MG63 (cell line): ENCODE measurements around the gene WDR73. TPM values are rescaled to one million over a fixed set of nuclear protein-coding genes. Genes with fewer than 3 reads are reported as not detected.

Experiments
- DNase-seq: peaks from one replicate; pipeline ENCODE4 v3.0.0-alpha.2; 2020
- H3K27me3 ChIP-seq: fragments of 250-450 bp; sonication (Bioruptor Pico); 2 replicates; pipeline ENCODE4 v1.5.1; 2020; ENCODE audit warnings: mild to moderate bottlenecking, moderate library complexity
- H3K36me3 ChIP-seq: fragments of 250-450 bp; sonication (Bioruptor Pico); 2 replicates; pipeline ENCODE4 v1.5.1; 2020; ENCODE audit warnings: mild to moderate bottlenecking, moderate library complexity
- H3K4me3 ChIP-seq: fragments of 250-450 bp; sonication (Bioruptor Pico); 2 replicates; pipeline ENCODE4 v1.5.1; 2020; ENCODE audit warnings: mild to moderate bottlenecking, moderate library complexity
- H3K9me3 ChIP-seq: fragments of 250-450 bp; sonication (Bioruptor Pico); 2 replicates; pipeline ENCODE4 v1.5.1; 2020; ENCODE audit warnings: mild to moderate bottlenecking, moderate library complexity
- total RNA-seq: library from RNA; depleted of rRNA; stranded (reverse); fragments of >200 nt; shearing (Covaris generic); gene quantifications from 2 replicates; pipeline ENCODE4 v1.2.3, GENCODE V29; 2014; ENCODE audit warnings: low replicate concordance

WDR73 gene
- total RNA-seq, 1 experiment from 2014 or later = 34.3 TPM

- no peak for DNase-seq
- Histone ChIP-seq H3K27me3 (no peaks in the 10 kb centered on the region), H3K36me3 (peaks cover 7% of the 10 kb centered on the region), H3K9me3 (no peaks in the 10 kb centered on the region), H3K4me3 (peak overlapping the region; percentile 56)
These were observed 19.8 kb downstream of the WDR73 start for GRCh38 chr15:84634228-84634837.

GRCh38 chr15:84633311-84634227 lies 20.5 kb downstream of the WDR73 start:
- H3K27me3 ChIP-seq = no peaks in the 10 kb centered on the region
- peaks cover 3% of the 10 kb centered on the region; the same call in 1 of the 2 replicates for H3K36me3 ChIP-seq
- peak overlapping the region; percentile 56 for H3K4me3 ChIP-seq
- peak; percentile 70 for DNase-seq
- H3K9me3 ChIP-seq = no peaks in the 10 kb centered on the region

GRCh38 chr15:84631706-84632272 lies 22.3 kb downstream of the WDR73 start:
- peak overlapping the region; percentile 88 for H3K4me3 ChIP-seq
- DNase-seq = peak; percentile 20

GRCh38 chr15:84629033-84629432 lies 25.1 kb downstream of the WDR73 start:
- H3K27me3 ChIP-seq = no peaks in the 10 kb centered on the region
- DNase-seq = no peak
- no peak overlapping the region for H3K4me3 ChIP-seq
- H3K9me3 ChIP-seq = no peaks in the 10 kb centered on the region
- H3K36me3 ChIP-seq = no peaks in the 10 kb centered on the region

More at GRCh38 chr15:84631706-84632272, 22.3 kb downstream of the WDR73 start:
- H3K36me3 ChIP-seq = peaks cover 3% of the 10 kb centered on the region; the same call in 1 of the 2 replicates
- no peaks in the 10 kb centered on the region for H3K9me3 ChIP-seq
- no peaks in the 10 kb centered on the region for H3K27me3 ChIP-seq

- Histone ChIP-seq H3K36me3 (peaks cover 25% of the 10 kb centered on the region), H3K27me3 (no peaks in the 10 kb centered on the region), H3K9me3 (peaks cover 29% of the 10 kb centered on the region), H3K4me3 (no peak overlapping the region)
- DNase-seq = no peak
These were observed 29.0 kb downstream of the WDR73 start for GRCh38 chr15:84625123-84625522.

GRCh38 chr15:84624359-84624758 lies 29.7 kb downstream of the WDR73 start:
- Histone ChIP-seq H3K27me3 (no peaks in the 10 kb centered on the region), H3K36me3 (peaks cover 25% of the 10 kb centered on the region), H3K4me3 (no peak overlapping the region), H3K9me3 (peaks cover 30% of the 10 kb centered on the region)
- DNase-seq = no peak

GRCh38 chr15:84621358-84621979 lies 32.6 kb downstream of the WDR73 start:
- no peak for DNase-seq
- no peak overlapping the region for H3K4me3 ChIP-seq
- peaks cover 25% of the 10 kb centered on the region for H3K36me3 ChIP-seq
- peaks cover 30% of the 10 kb centered on the region for H3K9me3 ChIP-seq
- H3K27me3 ChIP-seq = no peaks in the 10 kb centered on the region

GRCh38 chr15:84620626-84621025 lies 33.5 kb downstream of the WDR73 start:
- DNase-seq = no peak
- H3K9me3 ChIP-seq = peaks cover 30% of the 10 kb centered on the region
- H3K4me3 ChIP-seq = no peak overlapping the region
- no peaks in the 10 kb centered on the region for H3K27me3 ChIP-seq
- peaks cover 25% of the 10 kb centered on the region for H3K36me3 ChIP-seq

- no peak overlapping the region for H3K4me3 ChIP-seq
These were observed 37.8 kb downstream of the WDR73 start for GRCh38 chr15:84616235-84616634.

GRCh38 chr15:84611631-84612030 lies 42.5 kb downstream of the WDR73 start:
- Histone ChIP-seq H3K36me3 (0 out of 2 replicates have a peak, but pooled peaks cover 2% of the 10 kb centered on the region), H3K4me3 (no peak overlapping the region), H3K27me3 (no peaks in the 10 kb centered on the region), H3K9me3 (no peaks in the 10 kb centered on the region)
- no peak for DNase-seq

More at GRCh38 chr15:84616235-84616634, 37.8 kb downstream of the WDR73 start:
- DNase-seq = no peak
- H3K36me3 ChIP-seq = peaks cover 5% of the 10 kb centered on the region
- peaks cover 13% of the 10 kb centered on the region for H3K9me3 ChIP-seq
- H3K27me3 ChIP-seq = no peaks in the 10 kb centered on the region

GRCh38 chr15:84609818-84610525 lies 44.1 kb downstream of the WDR73 start:
- DNase-seq = no peak
- Histone ChIP-seq H3K27me3 (no peaks in the 10 kb centered on the region), H3K4me3 (no peak overlapping the region), H3K9me3 (no peaks in the 10 kb centered on the region), H3K36me3 (peaks cover 2% of the 10 kb centered on the region; the same call in 1 of the 2 replicates)

GRCh38 chr15:84608707-84609284 lies 45.3 kb downstream of the WDR73 start:
- H3K9me3 ChIP-seq = no peaks in the 10 kb centered on the region
- peaks cover 2% of the 10 kb centered on the region; the same call in 1 of the 2 replicates for H3K36me3 ChIP-seq
- H3K4me3 ChIP-seq = no peak overlapping the region
- H3K27me3 ChIP-seq = no peaks in the 10 kb centered on the region
- DNase-seq = no peak

- H3K4me3 ChIP-seq = no peak overlapping the region
- peaks cover 2% of the 10 kb centered on the region; the same call in 1 of the 2 replicates for H3K36me3 ChIP-seq
These were observed 47.4 kb downstream of the WDR73 start for GRCh38 chr15:84606653-84607120.

GRCh38 chr15:84605554-84605882 lies 48.6 kb downstream of the WDR73 start:
- Histone ChIP-seq H3K9me3 (no peaks in the 10 kb centered on the region), H3K4me3 (no peak overlapping the region), H3K27me3 (no peaks in the 10 kb centered on the region), H3K36me3 (no peaks in the 10 kb centered on the region; the same call in 1 of the 2 replicates)
- DNase-seq = no peak

More at GRCh38 chr15:84606653-84607120, 47.4 kb downstream of the WDR73 start:
- DNase-seq = no peak
- H3K9me3 ChIP-seq = no peaks in the 10 kb centered on the region
- no peaks in the 10 kb centered on the region for H3K27me3 ChIP-seq

- no peaks in the 10 kb centered on the region for H3K27me3 ChIP-seq
- no peaks in the 10 kb centered on the region; the same call in 1 of the 2 replicates for H3K36me3 ChIP-seq
- no peaks in the 10 kb centered on the region for H3K9me3 ChIP-seq
- no peak for DNase-seq
- no peak overlapping the region for H3K4me3 ChIP-seq
These were observed 49.1 kb downstream of the WDR73 start for GRCh38 chr15:84604826-84605553.
